HG02571 (cell line): Measurements from ENCODE around the gene THNSL1.

ENCODE experiments used
- ATAC-seq: cut with Tn5 transposase; IDR thresholded peaks from one replicate; pipeline ENCODE4 v1.9.1; 2021; ENCODE audit warnings: mild to moderate bottlenecking, moderate library complexity; ENCODE audit not compliant: unreplicated experiment

Gene THNSL1

DNA sequence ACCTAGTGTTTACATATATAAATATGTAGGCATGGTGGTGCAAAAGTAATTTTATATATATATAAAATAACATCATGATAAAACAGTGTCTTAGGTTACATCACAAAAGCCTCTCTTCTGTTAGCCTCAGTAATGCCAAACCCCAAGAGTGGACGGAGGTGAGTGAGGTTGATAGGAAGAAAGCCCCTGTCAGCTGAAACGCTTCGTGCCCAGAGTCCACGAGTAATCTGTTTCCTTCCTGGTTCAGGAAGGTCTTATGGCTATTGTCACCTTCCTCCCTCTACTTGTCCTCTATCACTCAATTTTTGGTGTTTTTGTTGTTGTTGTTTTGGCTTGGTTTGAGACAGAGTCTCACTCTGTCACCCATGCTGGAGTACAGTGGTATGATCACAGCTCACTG lies 41.5 kb downstream of the THNSL1 start:
- no peak for ATAC-seq

DNA sequence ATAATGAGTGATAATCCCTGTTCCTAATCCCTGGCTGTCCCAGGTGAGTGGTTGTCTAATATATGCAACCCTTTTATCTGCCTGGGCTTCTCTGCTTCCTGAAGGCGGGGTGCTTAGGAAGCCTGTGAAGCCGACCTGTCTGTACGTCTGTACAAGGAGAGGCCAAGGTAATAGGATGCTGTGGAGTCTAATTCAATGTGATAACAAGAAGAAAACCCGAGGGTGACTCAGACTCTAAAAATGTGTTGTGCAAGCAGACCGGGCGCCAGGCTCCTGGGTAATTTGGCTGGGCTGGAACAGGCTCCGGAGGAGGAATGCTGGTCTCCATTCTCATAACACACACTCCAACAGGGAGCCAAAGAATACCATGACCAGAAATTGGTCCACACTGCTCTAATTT lies 43.6 kb downstream of the THNSL1 start:
- ATAC-seq = no peak

DNA sequence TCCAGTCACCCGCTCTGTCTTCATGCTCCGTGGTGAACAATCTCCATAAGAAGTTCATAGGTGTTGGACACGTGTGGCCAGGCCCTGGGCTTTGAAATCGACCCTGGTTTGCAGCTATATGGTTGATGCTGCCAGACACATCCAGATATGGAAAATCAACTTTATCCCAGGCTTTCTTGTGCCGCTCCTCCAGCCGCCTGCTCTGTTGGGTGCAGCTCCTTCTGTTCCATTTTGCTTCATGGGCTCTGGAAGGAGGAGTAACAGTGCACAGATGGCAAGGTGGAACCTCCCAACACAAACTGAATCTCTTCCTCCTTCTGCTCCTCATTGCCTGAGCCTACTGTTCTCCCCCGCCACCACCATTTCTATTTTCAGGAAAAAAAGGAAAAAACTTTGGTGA lies 44.7 kb downstream of the THNSL1 start:
- ATAC-seq = no peak

DNA sequence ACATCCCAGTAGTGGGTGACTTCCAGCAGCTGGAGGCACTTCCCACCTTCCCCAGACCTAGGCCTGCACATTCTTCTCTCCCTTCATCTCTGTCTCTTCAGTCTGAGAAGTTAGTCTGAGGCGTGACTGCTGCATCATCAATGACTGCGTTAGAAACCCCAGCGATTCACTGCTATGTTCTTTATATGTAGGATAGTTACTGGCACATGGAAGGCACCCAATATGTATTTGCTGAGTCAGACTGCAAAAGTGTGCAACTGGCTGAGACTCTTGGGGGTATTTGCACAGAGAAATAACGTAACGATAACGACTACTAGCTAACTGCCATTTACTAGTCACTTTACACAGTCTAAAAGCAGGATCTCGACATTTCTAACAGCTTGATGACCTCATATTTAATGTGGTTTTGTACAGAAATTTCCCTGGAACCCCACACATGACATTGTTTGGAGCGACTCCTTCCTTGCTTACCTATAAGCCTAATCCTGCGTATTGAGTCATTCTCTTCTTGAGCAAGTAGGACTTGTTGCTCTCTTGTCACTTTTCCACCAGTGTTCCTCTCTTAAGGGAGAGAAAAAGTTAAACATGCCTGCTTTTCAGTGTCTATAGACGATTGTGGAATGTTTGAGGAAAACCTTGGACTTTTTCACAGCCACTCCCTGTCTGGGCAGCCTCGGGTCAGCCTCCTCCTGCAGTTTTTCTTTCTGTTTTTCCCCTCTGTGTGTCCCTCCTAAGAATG lies 45.5 kb downstream of the THNSL1 start:
- no peak for ATAC-seq

DNA sequence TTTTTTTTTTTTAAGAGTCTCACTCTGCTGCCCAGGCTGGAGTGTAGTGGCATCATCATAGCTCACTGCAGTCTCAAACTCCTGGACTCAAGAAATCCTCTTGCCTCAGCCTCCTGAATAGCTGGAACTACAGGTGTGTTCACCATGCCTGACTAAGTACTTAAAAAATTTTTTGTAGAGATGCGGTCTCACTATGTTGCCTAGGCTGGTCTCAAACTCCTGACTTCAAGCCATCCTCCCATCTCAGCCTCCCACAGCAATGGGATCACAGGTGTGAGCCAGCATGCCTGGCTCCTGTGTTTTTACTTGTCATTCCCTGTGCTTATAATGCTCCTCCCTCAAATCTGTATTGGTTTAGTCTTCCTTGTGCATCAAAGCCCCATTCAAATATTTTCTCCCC lies 46.7 kb downstream of the THNSL1 start:
- no peak for ATAC-seq

DNA sequence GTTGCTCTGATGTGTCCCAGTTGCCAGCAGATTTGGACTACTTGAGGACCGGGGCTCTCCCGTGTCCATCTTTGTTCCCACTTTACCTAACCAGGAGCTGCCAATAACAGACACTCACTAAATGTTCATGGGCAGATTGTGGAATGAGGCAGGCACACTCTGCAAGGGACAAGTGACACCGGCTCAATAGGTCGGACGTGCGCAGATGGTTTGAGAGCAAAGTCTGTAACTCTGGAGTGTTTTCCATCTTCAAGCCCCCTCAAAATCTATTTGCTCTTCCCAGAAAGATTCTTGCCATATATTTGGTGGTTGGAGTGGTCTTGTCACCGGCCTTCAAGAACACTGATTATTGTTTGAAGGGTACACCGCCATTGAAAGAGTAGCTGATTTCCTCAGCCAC lies 47.2 kb downstream of the THNSL1 start:
- ATAC-seq = no peak

DNA sequence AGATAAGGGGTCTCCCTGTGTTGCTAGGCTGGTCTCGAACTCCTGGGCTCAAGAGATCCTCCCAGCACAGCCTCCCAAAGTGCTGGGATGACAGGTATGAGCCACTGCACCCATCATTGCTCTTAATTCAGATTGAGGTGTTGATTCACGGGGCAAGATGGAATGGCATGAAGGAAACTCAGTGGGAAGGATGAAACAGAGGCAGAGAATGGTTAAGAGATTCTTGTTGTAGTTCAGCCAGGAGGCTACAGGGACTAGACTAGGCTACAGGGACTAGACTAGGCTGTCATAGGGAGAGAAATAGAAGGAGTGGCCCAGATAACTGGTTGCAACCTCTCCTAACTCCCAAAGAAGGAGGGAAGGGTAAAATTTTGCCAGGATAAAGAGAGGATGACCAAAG lies 48.0 kb downstream of the THNSL1 start:
- no peak for ATAC-seq

DNA sequence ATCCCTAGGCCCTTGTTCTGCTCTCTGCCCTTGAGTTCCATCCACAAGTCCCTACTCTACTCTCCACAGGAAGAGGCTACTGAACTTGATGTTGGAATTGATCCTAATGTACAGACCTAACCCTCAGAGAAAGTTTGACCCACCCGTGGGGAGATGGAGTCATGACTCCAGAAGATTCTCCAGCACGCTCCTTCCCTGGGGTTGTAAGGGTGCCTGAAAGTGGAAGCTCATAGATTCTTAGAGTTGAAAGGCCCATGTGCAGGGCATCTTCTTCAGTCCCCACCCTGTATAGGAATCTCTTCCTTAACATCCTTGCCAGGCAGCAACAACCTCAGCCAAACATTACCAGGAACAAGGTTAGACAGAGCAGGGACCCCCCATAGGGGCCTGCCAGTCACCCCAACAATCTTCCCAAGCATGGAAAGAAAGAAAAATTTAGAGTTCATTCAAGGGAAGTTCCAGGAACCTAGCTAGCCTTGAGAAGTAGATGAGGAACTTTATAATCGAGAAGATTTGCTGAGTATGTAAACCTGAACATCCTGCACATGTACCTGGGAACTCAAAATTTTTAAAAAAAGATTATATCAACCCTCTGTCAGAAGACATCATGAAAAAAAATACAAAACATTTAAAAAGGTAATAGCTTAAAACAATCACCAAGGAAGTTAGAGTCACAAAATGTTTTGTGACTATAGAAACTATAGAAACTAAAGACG lies 49.5 kb downstream of the THNSL1 start:
- ATAC-seq = no peak

DNA sequence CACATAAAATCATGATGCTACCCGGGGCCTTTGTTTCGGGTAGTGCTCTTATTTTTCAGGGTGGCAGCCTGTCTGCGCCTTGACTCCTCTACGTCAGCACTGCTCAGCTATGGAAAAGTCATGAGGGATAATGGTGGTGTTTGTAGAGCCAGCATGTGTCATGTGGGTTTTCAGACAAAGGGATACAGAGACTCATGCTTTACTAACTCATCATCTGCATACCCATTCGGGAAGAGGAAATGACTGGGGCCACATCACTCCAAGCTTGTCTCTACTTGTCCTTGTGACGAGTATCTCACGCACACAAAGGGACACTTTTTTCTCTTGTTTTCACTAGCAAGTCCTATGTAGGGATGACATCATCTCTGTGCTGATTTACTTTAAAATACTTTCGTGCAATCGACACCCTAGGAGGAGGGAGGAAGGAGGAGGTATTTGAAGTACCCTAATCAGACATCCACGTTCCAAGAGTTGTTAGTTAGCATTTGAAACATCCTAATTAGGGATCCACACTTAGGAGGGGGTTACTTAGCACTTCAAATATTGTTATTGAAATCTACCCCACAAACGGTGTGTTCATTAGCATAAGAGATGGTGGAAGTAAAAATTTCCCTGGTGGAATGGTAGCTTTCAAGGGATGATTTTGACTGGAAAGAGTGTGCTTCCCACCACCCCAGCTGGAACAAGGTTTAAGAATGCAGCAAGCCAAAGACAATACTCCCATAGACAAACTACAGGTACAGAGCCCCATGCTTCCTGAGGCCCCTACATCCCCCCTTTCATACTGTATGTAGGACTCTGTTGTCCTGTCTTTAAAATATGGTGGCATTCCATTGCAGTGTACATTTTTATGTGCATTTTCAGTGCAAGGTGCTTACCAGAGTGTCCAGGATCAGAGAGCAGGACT lies 52.0 kb downstream of the THNSL1 start:
- ATAC-seq = no peak

DNA sequence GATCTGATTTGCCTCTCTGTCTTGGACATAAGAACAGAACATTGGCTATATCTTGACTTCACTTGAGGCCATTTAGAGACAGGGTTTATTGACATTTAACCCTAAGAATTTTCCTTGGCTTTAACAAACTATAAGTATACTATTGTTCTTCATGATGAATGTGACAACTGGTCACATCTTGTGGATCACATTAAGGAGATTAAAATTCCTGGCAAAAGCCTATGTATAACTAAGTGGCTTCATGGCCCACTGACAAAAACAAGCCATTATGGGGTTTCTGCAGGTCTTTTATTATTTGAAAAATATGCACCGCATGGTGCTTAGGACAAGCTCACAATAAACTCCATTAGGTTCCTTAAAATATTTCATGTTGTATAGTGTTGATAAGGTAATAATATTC lies 54.8 kb downstream of the THNSL1 start:
- no peak for ATAC-seq

DNA sequence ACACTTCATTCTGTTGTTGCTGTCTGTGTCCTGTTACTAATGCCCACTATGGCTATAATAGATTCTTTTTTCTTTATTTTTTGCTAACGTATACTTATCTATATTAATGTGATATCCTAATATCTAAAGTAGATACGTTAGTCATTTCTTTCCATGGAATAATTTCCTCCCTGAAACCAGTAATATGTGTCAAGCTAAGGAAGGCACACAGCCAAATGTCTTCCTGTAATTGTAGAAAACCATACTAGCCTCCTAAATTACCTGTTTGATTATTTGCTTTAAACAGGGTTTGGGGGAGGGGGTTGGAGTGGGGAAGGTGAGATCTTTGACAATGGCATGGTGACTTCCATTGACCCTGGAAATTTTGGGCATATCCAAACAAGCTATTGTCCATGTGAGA lies 56.4 kb downstream of the THNSL1 start:
- no peak for ATAC-seq

DNA sequence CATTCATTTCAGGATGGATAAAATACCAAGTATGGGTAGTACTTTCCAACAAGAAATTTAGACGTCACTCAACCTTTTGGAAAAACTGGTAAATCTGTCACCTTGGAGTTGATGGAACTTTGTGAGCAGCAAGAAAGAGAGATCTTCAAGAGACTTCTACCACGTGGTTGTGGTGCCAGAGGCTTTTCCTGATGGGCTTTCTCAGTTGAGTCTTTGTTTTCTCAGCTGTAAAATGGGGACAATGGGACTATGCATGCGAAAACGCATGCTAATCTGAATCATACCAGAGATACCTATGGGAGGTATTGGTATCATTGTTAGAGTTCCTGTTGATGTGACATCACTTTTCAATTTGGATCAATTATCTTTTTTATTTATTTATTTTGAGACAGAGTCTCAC lies 59.4 kb downstream of the THNSL1 start:
- no peak for ATAC-seq
